Measurements from ENCODE around the gene GDAP1L1. TPM values are rescaled to one million over a fixed set of nuclear protein-coding genes. Genes with fewer than 3 reads are reported as not detected.
A peak's percentile ranks its signal among the peaks of the same experiment; 100 is the strongest.
"Not testable (repeated sequence)": the region's sequence is repeated elsewhere in the genome, so short reads cannot be mapped to it uniquely, and the experiment has no call there.

The GDAP1L1 gene
- total RNA-seq, 1 experiment from 2014 or later: not detected

DNA sequence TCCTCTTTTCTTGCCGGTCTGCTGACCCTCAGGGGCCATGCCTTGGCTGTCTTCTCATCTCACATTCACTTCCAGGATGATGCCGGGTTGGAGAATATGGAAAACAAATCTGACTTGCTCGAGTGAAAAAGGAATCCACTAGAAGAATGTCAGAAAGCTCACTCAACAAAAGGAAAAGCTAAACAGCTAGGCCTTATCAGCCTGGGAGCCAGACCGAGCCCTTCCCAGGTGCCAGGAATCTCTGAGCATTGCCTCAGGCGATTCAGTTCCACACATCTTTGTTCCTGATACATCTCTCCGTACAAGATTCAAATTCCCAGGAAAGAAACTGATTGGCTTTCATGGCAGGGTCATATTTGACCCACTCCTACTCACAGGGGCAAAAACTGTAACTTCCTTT, 27.3 kb upstream of the GDAP1L1 start:
- no peak for DNase-seq (ENCODE audit: low read depth)

DNA sequence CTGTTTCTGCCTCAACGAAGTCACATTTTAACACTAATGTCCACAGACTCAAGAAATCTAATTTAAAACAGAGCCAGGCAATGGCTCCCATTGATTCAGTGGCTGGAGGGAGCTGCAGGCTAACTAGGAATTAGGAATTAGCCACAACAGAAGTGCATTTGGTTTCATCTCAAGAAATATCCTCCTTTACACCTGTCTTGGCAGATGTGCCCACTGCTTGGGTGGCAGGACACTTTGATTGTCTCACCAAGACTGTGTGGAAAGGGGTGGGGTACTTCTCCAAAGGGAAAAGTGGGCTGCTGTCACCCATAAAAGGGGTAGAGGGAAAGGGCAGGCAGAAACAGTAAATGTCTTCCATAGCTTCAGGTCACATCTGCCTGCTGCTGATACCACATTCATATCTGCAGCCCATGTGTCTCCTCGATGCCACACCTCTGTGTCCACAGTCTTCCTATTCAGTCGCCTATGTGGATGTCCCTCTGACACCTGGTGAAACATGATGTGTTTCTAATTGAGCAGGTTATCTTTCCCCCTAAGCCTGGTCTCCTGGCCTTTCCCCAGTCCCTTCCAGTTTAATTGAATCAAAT, 25.6 kb upstream of the GDAP1L1 start:
- no peak for DNase-seq (ENCODE audit: low read depth)

DNA sequence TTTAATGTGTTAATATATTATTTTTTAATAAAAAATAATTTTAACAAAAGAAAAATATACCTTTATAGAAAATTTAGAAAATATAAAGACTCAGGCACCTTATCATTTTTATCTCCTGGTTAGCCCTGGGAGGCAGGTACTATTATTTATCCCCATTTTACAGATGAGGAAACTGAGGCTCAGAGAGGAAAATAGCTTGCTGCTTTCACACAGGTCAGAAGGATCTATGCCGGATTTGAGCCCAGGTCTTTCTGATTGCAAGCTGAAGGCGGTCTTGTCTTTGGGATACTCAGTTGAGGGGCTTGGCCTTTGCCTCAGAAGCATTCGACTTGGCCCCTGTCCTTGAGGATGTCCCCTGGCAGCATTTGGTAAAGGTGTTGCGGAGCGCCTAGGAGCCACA, 25.1 kb upstream of the GDAP1L1 start:
- DNase-seq (ENCODE audit: low read depth): no peak

DNA sequence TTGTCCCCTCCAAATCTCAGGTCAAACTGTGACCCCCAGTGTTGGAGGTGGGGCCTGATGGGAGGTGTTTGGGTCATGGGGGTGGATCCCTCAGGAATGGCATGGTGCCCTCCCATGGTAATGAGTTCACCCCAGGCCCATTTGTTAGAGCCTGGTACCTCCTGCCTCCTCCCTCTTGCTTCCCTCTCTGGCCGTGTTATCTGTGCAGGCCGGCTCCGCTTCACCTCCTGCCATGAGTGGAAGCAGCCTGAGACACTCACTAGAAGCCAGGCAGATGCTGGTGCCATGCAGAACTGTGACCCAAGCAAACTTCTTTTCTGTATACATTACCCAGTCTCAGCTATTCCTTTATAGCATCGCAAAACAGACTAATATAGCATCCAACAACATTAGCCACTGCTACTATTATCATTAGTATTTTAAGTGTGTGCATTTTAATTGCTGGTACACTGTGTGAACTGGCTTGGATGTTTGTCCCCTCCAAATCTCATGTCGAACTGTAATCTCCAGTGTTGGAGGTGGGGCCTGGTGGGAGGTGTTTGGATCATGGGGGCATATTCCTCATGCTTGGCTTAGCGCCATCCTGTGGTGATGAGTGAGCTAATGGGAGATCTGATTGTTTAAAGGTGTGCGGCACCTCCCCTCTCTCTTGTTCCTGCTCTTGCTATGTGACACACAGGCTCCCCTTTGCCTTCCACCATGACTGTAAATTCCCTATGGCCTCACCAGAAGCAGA, 24.3 kb upstream of the GDAP1L1 start:
- no peak for DNase-seq (ENCODE audit: low read depth)

DNA sequence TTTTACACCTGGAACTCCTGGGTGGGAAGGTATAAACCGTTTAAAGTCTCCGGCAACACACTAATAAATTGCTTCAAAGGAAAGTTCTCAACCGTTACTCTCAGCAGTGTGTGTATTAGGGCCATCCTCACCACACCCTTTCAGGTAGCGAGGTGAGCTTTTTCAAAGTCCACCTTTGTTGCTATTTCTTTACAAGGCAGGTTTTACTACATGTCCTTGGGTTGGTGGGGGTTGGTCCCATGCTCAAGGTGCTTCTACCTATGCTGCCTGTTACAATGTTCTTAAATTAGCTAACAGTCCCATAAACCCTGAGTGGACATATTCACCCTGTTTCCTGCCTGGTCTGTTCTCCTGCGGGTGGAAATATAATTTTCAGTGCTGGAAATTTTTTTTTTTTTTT, 23.4 kb upstream of the GDAP1L1 start:
- no peak for DNase-seq (ENCODE audit: low read depth)

DNA sequence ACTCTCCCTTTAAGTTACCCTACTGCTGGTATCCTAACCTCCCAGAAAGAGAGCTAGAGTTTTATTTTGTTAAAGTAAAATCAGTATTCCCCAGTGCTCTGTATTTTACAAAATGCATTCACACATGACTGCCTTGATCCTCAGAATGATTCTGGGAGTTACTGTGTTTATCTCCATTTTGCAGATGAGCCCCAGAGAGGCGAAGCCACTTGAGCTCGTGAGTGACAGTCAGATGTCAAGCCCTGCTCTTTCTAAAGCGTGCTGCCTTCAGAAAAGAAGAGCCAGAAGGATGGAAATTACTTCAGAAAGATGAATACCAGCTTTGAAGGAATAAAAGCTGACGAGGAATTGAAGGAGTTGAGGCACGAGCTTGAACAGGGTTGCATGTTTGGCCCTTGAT, 22.5 kb upstream of the GDAP1L1 start:
- no peak for DNase-seq (ENCODE audit: low read depth)

DNA sequence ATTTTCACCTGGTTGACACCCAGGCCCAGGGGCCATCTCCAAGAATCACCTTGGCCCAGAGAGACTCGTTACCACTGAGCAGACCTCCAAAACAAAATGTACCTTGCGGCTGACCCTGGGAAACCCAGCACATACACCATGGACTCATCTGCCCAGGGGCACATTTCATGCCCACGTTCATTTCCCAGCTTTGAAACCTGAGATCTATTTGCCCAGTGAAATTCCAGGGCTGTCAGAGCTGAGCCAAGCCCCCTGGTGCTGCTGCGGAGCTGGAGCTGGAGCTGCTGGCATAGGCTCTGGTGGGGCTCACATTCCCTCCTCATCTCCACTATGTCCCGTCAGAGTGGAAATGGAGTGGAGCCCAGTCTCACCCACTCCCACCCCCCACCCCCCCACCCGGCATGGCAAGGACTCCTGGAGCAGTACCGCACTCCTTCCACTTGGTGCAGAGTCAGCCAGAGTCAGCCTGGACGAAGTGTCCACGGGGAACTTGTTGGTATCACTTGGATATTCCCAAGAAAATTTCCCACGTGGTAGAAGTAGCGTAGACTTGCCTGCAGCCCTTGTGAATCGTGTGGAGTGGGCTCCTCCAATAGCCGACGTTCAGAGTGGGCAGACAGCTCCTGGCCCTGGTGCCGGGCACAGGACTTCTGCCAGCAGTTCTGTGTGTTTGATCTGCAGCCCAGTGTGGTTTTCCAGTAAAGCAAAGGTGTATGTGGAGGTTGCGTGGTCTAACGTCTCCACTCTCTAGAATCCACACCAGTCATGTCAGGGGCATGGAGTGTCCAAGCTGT, 18.4 kb upstream of the GDAP1L1 start:
- DNase-seq (ENCODE audit: low read depth): peak; percentile 43

DNA sequence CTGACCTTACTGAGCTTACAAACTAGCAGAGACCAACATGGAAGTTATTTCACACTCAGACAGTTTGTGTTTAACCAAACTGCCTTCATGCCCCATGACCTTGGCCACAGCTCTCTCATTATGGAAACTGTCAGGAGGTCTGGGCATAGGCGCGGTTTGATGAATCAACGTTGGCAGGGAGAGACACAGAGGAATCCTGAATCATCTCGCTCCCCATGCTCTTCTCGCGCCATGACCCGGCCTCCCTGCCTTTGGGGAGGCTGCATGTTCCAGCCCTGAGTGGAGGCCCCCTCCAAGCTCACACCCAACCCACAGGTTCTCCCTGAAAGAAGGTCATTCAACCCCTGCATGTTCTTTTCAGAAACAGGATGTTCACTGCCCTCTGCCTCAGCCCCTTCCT, 15.9 kb upstream of the GDAP1L1 start:
- DNase-seq (ENCODE audit: low read depth): peak; percentile 82

DNA sequence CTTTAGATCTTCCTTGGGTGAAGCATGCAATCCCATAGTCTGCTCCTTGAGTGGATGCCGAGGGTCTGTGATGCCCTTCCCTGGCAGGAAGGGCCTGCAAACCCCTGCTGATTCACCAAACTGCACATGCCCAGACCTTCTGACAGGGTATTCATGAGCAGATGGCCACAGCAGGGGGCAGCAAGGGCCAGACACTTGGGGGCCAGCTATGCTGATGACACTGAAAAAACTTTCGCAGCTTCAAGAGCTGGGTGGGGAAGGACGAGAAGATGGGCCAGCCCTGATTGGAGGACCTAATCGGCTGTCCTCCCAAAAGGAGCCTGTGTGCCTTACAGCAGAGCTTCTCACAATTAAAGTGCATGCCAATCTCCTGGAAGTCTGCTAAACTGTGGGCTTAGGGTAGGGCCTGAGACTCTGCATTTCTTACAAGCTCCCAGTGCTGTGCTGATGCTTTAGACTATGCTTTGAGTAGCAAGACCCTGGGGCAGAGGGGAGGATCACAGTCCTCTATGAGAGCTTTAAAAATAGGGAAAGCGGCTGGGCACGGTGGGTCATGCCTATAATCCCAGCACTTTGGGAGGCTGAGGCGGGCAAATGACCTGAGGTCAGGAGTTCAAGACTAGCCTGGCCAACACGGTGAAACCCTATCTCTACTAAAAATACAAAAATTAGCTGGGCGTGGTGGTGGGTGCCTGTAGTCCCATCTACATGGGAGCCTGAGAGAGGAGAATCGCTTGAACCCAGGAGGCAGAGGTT, 15.2 kb upstream of the GDAP1L1 start:
- no peak for DNase-seq (ENCODE audit: low read depth)

DNA sequence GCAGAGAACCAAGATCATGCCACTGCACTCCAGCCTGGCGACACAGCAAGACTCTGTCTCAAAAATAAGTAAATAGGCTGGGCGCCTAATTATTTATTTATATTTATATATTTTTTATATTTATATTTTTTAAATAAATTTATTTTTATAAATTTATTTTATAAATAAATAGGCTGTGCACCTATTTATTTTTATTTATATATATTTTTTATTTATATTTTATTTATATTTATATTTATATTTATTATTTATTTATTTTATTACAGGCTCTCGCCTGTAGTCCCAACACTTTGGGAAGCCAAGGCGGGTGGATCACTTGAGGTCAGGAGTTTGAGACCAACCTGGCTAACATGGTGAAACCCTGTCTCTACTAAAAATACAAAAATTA, 14.6 kb upstream of the GDAP1L1 start:
- DNase-seq (ENCODE audit: low read depth): not testable (repeated sequence)

DNA sequence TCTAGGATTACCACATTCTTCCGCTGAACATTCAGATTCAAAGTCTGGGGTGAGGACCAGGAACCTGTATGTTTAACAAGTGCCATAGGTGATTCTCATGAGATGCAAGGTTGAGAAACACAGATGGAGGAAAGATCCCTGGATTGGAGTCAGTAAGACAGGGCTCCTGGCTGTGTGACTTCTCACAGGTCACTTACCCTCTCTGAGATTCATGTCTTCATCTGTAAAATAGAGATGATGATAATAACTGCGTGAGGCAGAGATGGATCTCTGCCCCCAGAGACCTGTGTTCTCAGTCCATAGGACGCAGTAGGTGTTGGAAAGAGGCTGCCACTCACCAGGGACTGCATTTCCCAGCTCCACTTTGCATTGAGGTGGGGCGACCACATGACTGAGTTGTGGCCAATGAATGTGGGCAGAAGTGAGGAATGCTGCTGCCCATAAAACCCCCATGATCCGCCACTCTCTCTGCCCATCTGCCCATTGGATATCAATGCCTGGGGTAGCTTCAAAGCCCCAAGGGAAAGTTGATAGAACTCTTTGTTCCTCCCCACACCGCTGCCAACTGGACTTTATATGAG, 13.6 kb upstream of the GDAP1L1 start:
- DNase-seq (ENCODE audit: low read depth): no peak

DNA sequence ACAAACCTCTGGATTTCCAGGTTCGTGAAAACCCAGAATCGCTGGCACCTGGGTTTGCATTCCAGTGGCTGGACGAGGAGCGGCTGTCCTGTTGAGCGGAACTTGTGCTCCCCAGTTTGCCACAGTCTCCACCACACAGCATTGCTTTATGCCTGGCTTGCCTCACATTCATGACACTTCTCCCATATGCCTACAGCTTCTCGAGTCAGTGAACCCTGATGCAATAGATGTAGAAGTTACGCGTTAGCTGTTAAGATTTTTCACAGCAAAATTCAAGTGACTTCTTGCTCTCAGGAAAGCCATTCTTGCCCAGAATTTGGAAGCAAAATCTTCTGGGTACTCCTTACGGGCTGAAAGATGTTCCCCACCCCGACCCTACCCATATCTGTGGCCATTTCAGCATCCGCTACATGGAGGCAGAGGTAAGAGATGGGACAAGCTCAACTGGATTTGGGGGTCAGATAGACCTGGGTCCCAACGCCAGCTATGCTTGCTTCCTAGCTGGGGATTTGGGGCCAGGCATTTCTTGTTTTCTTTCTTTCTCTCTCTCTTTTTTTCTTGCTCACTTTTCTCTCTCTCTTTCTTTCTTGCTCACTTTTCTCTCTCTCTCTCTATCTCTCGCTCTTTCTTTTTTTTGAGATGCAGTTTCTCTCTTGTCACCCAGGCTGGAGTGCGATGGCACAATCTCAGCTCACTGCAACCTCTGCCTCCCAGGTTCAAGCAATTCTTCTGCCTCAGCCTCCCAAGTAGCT, 12.4 kb upstream of the GDAP1L1 start:
- no peak for DNase-seq (ENCODE audit: low read depth)

DNA sequence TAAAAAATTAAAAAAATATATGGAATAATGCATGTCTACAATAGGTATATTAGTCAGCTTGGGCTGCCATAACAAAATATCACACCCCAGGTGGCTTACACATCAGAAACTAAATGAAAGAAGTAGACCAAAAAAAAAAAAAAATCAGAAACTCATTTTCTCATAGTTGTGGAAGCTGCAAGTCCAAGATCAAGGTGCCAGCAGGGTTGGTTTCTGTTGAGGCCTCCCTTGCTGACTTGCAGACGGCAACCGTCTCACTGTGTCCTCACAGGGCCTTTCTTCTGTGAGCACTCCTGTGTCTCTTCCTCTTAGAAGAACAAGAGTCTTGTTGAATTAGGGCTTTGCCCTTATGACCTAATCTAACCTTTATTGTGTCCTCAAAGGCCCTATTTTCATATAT, 11.4 kb upstream of the GDAP1L1 start:
- no peak for DNase-seq (ENCODE audit: low read depth)

DNA sequence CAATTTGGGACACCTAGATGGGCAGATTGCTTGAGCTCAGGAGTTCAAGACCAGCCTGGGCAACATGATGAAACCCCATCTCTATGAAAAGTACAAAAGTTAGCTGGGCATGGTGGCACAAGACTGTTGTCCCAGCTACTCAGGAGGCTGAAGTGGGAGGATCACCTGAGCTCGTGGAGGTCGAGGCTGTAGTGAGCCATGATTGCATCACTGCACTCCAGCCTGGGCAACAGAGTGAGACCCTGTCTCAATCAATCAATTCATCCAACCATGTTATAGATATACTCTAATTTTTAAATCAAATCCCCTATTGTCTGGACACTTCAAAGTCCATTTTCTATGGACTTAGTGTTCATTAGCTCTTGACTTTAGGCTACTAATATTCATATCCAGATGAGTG, 10.3 kb upstream of the GDAP1L1 start:
- DNase-seq (ENCODE audit: low read depth): not testable (repeated sequence)

DNA sequence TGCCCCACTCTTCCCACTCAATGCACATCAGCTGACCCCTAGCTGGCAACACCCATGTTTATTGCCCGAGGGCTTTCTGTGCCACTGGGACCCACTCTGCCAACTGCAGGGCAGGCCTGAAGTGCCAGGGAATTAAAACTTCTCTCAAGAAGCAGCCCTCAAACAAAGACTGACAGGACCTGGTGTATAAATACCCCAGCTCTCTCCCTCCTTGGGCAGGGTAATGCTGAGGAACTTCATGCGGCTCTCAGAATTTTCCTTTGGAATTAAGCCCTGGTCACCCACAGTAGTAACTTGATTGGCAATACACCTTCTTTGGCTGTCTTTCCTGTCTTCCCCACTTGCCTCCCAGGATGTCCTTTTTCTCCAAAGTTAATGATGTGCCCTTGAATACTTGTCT, 5.3 kb upstream of the GDAP1L1 start:
- no peak for DNase-seq (ENCODE audit: low read depth)

DNA sequence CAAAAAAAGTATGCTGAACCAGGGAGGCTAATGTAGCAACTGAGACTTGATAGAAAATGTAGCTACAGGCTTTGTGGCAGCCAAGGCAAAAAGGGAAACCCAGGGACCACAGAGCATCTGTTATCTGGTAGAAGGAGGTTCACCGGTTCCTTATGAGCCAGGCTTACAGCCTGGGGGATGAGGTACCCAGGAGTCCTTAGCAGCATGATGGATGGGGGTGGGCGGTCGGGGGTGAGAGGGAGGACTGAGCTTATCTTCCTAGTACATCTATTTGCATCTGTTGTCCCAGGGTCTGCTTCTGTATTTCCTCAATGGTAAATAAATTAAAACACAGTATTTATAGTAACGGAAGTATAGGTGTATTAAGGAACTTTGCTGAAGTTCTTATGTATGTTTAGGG, 1.1 kb upstream of the GDAP1L1 start:
- DNase-seq (ENCODE audit: low read depth): no peak

DNA sequence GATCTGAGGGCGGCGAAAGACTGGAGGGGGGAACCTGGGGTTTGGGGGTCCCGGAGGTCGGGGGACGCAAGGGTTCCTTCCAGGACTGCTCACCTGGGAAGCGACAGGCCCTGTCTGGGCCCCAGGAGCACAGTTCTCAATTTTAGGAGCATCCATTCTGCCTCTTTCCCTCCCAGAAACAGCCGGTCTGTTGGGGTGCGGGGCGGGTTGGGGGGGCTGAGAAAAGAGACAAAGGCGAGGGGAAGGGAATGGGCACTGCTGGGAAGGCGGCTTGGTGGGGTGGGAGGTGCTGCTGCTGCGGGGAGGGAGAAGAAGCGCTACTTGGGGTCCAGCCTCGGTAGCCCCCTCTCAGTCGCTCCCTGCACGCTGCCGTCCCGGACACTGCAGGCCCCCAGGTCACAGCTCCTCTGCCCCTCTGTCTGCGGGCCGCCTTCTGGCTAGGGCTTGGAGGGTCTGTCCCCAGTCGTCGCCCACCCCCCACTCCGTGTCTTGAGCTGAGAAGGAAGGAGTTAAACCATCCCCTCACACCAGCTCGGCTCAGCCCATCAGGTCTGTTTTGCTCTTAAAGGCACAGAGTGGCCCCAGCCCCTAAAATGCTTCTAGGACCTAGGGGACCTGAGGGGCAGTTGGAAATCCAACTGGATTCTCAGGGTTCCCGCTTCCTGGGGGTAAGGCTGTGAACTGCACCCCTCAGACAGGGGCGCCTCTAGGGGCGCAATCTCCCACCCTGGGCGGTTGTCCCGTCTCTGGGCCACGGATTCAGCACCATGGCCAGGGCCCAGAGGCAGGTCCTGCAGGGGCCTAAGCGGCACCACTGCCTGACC, 690 bp downstream of the GDAP1L1 start:
- DNase-seq (ENCODE audit: low read depth): peak; percentile 51

DNA sequence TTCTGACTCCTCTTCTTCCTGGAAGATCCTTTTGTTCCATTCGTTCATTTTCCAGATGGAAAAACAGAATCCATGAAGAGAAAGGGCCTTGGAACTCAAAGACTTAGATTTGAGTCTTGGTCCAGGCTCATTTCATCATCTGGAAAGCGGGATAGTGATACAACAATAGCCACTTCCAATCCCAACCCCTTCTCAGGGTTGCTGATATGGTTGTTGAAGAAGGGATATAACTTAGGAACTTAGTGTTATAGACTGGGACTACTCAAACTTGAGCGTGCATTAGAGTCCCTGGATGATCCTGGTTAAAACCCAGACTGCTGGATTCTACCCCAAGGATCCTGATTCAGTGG, 1.3 kb downstream of the GDAP1L1 start:
- DNase-seq (ENCODE audit: low read depth): no peak

DNA sequence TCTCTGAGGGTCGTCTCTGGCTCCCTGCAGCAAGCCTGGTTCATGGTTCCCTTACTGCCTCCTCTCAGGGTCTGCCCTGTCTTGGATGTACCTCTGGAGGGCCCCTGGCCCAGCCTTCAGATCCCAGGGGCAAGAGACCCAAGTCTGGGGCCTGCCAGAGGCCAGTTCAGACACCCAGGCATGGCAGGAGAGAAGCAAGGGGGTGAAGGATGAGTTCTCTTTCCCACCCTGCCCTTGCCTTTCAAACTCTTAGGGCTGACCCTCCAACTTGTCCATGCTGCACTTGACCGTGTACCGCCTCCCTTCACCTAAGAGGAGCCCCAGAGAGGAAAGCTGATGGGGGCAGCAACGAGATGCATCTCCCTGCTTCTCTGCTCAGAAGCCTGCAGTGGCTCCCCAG, 4.2 kb downstream of the GDAP1L1 start:
- no peak for DNase-seq (ENCODE audit: low read depth)

DNA sequence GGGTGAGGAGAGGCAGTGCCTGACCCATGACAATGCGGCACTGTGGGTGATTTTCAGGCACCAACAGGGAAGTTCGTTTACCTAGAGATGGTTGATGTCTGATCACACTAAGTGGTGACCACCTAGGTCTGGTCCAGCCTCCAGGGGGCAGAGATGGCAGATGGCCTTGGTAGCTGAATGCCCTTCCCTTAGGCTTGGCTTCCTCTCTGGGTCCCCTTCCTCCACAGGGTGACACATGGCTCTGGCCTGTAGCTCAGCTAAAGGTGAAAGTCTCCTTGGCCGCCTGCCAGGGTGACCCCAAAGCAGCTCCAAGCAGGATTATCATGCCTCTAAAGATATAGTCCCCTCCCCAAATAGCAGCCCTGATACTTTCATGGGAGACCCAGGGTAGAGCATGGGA, 6.4 kb downstream of the GDAP1L1 start:
- DNase-seq (ENCODE audit: low read depth): no peak

All from M059J (cell line).